ENCODE measurements around the gene ITGA6.
"Not testable (repeated sequence)": the region's sequence is repeated elsewhere in the genome, so short reads cannot be mapped to it uniquely, and the experiment has no call there.

Gene ITGA6

DNA sequence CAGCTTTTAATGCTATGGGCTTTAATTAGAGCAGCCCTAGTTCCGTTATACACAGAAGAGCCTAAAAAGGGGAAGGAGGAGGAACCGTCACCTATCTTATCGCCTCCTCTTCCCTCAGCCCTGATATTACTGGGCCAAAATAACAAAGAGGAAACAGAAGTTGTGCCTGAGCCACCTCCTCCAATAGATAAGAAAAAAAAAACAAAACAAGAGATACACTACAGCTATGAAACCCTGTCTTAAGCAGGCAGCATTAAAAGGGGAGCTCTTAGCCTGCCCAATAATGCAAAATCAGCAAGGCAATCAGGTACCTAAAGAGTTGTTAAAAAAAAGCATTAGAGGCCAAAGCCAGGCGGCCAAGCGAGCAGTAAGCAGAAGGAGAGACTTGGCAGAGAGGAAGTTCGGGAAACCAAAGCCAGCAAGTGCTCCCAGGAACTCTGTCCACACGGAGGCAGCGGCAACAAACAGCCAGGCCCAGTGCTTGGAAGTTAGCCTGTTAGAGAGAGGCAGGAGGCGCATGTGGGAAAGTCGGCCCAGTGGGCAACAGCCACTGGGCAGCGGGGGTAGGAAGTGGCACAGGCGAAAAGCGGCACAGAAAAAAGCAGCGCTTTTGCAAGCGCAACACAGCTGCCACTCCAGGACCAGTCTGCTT is 86.7 kb downstream of the ITGA6 start:
- in situ Hi-C loops (cut with MboI; ENCODE audit: low pct_unique_long_range_greater_than_20kb, low sequenced_read_pairs, unreplicated experiment), result no loop called here
- no peak for DNase-seq (ENCODE audit: low spot score)
- TF ChIP-seq, protein P1, sequence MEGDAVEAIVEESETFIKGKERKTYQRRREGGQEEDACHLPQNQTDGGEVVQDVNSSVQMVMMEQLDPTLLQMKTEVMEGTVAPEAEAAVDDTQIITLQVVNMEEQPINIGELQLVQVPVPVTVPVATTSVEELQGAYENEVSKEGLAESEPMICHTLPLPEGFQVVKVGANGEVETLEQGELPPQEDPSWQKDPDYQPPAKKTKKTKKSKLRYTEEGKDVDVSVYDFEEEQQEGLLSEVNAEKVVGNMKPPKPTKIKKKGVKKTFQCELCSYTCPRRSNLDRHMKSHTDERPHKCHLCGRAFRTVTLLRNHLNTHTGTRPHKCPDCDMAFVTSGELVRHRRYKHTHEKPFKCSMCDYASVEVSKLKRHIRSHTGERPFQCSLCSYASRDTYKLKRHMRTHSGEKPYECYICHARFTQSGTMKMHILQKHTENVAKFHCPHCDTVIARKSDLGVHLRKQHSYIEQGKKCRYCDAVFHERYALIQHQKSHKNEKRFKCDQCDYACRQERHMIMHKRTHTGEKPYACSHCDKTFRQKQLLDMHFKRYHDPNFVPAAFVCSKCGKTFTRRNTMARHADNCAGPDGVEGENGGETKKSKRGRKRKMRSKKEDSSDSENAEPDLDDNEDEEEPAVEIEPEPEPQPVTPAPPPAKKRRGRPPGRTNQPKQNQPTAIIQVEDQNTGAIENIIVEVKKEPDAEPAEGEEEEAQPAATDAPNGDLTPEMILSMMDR (IDR thresholded peaks at IDR 0.05; ENCODE audit: extremely low read depth, insufficient read depth, missing control alignments), result no peak

DNA sequence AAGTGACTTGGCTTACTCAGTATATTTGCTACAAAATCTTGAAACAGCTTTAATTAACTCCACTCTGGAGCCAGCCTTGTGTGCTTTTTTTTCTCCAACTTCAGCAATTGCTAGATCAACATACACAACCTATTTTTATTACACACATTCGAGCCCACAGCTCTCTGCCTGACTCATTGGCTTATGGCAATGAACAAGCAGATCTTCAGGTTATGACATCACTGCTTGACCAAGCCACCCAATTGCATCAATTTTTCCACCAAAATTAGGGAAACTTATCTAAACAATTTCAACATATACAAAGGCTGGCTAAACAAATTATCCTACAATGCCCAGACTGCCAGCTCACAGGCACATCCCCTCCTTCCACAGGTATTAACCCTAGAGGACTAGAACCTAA is 88.9 kb downstream of the ITGA6 start:
- TF ChIP-seq, protein P1 (IDR thresholded peaks at IDR 0.05; ENCODE audit: extremely low read depth, insufficient read depth, missing control alignments), result no peak
- in situ Hi-C loops (cut with MboI; ENCODE audit: low pct_unique_long_range_greater_than_20kb, low sequenced_read_pairs, unreplicated experiment), result no loop called here
- no peak for DNase-seq (ENCODE audit: low spot score)

- in situ Hi-C loops (cut with MboI; ENCODE audit: low pct_unique_long_range_greater_than_20kb, low sequenced_read_pairs, unreplicated experiment), result no loop called here
- TF ChIP-seq, protein P1 (IDR thresholded peaks at IDR 0.05; ENCODE audit: extremely low read depth, insufficient read depth, missing control alignments), result no peak
- DNase-seq (ENCODE audit: low spot score), result no peak
These were observed 91.6 kb downstream of the ITGA6 start for GRCh38 chr2:172518995-172519394.

DNA sequence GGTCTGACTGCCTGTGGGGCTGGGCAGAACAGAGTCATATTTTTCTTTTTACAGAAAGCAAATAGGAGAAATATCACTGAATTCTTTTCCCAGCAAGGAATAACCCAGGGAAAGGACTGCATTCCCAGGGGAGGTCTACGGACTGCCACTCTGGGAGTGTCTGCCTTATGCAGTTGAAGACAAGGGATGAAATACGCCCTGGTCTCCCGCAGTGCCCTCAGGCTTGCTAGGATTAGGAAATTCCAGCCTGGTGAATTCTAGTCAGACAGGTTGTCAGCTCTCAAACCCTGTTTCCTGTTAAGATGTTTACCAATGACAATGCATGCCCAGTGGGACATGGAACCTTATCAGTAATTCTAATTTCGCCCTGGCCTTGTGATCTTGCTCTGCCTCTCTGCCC is 98.2 kb downstream of the ITGA6 start:
- TF ChIP-seq, protein P1 (IDR thresholded peaks at IDR 0.05; ENCODE audit: extremely low read depth, insufficient read depth, missing control alignments), result no peak
- DNase-seq (ENCODE audit: low spot score), result no peak
- in situ Hi-C loops (cut with MboI; ENCODE audit: low pct_unique_long_range_greater_than_20kb, low sequenced_read_pairs, unreplicated experiment), result no loop called here

- no peak for DNase-seq (ENCODE audit: low spot score)
- in situ Hi-C loops (cut with MboI; ENCODE audit: low pct_unique_long_range_greater_than_20kb, low sequenced_read_pairs, unreplicated experiment), result no loop called here
- TF ChIP-seq, protein P1 (IDR thresholded peaks at IDR 0.05; ENCODE audit: extremely low read depth, insufficient read depth, missing control alignments), result no peak
These were observed 103.9 kb downstream of the ITGA6 start for GRCh38 chr2:172531309-172531708.

- DNase-seq (ENCODE audit: low spot score); in situ Hi-C loops (cut with MboI; ENCODE audit: low pct_unique_long_range_greater_than_20kb, low sequenced_read_pairs, unreplicated experiment): not testable (repeated sequence)
These were observed 105.1 kb downstream of the ITGA6 start for GRCh38 chr2:172532461-172532860.

GRCh38 chr2:172533687-172534086 is 106.3 kb downstream of the ITGA6 start:
- no peak for DNase-seq (ENCODE audit: low spot score)
- in situ Hi-C loops (cut with MboI; ENCODE audit: low pct_unique_long_range_greater_than_20kb, low sequenced_read_pairs, unreplicated experiment), result no loop called here
- TF ChIP-seq, protein P1 (IDR thresholded peaks at IDR 0.05; ENCODE audit: extremely low read depth, insufficient read depth, missing control alignments), result no peak
